Activated CD4-positive, alpha-beta T cell treated with anti-CD3 and anti-CD28 coated beads, Interleukin-2, amount 10 ng/mL, durations not matched to agents 24 days and 14 days (primary cell): ENCODE measurements around the gene RMDN3. TPM values are rescaled to one million over a fixed set of nuclear protein-coding genes. Genes with fewer than 3 reads are reported as not detected.

ENCODE experiments used
- DNase-seq: peaks from one replicate; pipeline ENCODE4 v3.0.0; 2022
- H3K27ac Mint-ChIP-seq: one replicate; pipeline ENCODE4 v1.8.0; 2022; ENCODE audit warnings: mild to moderate bottlenecking, mixed read lengths
- H3K27me3 Mint-ChIP-seq: one replicate; pipeline ENCODE4 v1.8.0; 2022; ENCODE audit warnings: mixed read lengths
- H3K36me3 Mint-ChIP-seq: one replicate; pipeline ENCODE4 v1.8.0; 2022; ENCODE audit warnings: low read depth, mild to moderate bottlenecking, mixed read lengths
- H3K4me1 Mint-ChIP-seq: one replicate; pipeline ENCODE4 v1.8.0; 2021; ENCODE audit warnings: mixed read lengths
- H3K4me3 Mint-ChIP-seq: one replicate; pipeline ENCODE4 v1.8.0; 2022; ENCODE audit warnings: mild to moderate bottlenecking, moderate library complexity, mixed read lengths
- H3K9me3 Mint-ChIP-seq: one replicate; pipeline ENCODE4 v1.8.0; 2021; ENCODE audit warnings: mixed read lengths
- intact Hi-C: fragments of 100-400 bp; cut with micrococcal nuclease; formaldehyde crosslinking; loops from one replicate; pipeline ENCODE4 v1.15.1; 2023
- total RNA-seq: library from RNA; stranded (reverse); gene quantifications from 2 replicates; pipeline ENCODE4 v1.2.3, GENCODE V29; 2022

The RMDN3 gene
- total RNA-seq, 1 donor from 2014 or later = 36.1 TPM

DNA sequence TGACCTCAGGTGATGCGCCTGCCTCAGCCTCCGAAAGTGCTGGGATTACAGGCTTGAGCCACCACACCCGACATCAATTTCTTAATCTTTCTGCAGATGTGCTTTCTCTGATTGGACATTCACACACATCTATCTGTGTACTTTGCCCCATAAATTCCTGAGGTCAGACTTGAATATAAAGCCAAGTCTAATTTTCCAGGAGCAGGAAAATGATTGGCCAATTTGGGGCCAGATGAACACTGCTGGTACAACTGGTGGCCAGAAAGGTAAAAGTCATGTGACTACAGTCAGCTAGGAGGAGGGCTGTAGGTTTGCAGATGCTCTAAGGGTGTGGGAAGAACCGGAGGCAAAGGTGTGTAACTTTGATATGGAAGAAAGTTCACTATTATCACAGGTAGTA is 63.3 kb downstream of the RMDN3 start:
- H3K27ac Mint-ChIP-seq = no peak overlapping the region
- peaks cover 22% of the 10 kb centered on the region for H3K36me3 Mint-ChIP-seq
- intact Hi-C loops = loop anchor here (5.0 kb wide), 1 partner anchor 91 kb away; no protein-coding TSS in a partner anchor
- DNase-seq = no peak
- H3K27me3 Mint-ChIP-seq = no peaks in the 10 kb centered on the region
- no peak overlapping the region for H3K4me3 Mint-ChIP-seq
- H3K4me1 Mint-ChIP-seq = peaks cover 15% of the 10 kb centered on the region
- no peaks in the 10 kb centered on the region for H3K9me3 Mint-ChIP-seq

DNA sequence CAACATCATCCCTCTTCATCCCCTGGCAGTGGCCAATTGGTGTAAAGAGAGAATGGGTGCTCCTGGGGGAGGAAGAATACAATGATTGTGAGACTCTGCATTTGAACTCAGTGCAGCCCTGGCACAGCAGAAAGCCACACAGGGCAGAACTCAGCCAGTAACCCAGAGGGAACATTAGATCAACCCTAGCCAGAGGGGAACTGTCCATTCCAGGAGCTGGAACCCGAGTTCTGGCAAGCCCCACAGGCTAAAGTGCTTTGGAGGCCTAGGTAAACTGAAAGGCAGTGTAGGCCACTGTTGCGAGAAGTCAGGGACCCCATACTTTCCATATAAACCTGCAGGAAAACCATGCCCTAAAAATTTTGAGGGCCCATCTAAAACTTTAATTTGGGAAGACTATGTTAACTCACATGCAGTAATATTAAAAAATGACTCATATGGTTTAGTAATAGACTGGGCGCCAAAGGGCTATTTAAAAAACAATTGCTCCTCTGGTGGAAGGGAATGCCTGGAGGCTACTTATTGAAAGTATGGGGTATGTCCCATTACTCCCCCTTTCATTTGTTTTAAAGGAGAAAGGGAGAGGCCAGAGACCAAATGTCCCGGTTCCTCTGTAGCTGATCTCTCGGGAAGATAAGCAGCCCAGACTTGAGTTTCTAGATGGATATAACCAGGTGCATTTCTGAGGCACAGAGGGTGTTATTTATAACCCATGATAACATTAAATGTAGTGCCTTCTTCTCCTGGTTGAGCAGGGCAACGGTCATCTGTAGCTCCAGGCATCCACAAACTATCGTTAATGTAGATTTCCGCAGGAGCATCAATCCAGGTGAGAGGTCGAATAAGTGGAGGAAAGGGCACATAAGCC is 65.9 kb downstream of the RMDN3 start:
- no peak for DNase-seq
- Mint-ChIP-seq H3K27me3 (no peaks in the 10 kb centered on the region), H3K36me3 (peaks cover 10% of the 10 kb centered on the region), H3K9me3 (no peaks in the 10 kb centered on the region), H3K4me1 (peaks cover 5% of the 10 kb centered on the region), H3K4me3 (no peak overlapping the region), H3K27ac (no peak overlapping the region)
- intact Hi-C loops = no loop called here

Other genes with a start within 250 kb of the RMDN3 start
- 29.9 and 33.5 TPM in 2 replicates for gene CCDC32, start 190.2 kb downstream of the RMDN3 start, total RNA-seq
- gene RPUSD2, start 186.0 kb downstream of the RMDN3 start, total RNA-seq = 19.3 and 20.5 TPM in 2 replicates
- gene KNL1, start 161.0 kb downstream of the RMDN3 start, total RNA-seq = 25.3 and 25.6 TPM in 2 replicates
- 67.5 and 70.3 TPM in 2 replicates for gene RAD51, start 60.1 kb downstream of the RMDN3 start, total RNA-seq
- 34.7 and 37.2 TPM in 2 replicates for gene GCHFR, start 8.8 kb upstream of the RMDN3 start, total RNA-seq
- 0.43 and 0.51 TPM in 2 replicates for gene C15orf62, start 14.7 kb upstream of the RMDN3 start, total RNA-seq
- gene ZFYVE19, start 51.8 kb upstream of the RMDN3 start, total RNA-seq = 35.6 and 37.6 TPM in 2 replicates
- gene DNAJC17, start 52.2 kb upstream of the RMDN3 start, total RNA-seq = 53.8 and 54.3 TPM in 2 replicates
- not detected in 2 replicates for gene PPP1R14D, start 73.5 kb upstream of the RMDN3 start, total RNA-seq
- 11.3 and 12.9 TPM in 2 replicates for gene SPINT1, start 88.8 kb upstream of the RMDN3 start, total RNA-seq
- gene RHOV, start 119.0 kb upstream of the RMDN3 start, total RNA-seq = 1.0 and 1.5 TPM in 2 replicates
- gene VPS18, start 139.2 kb upstream of the RMDN3 start, total RNA-seq = 11.2 and 11.3 TPM in 2 replicates
- 0.33 TPM in 1 of 2 replicates, not detected in the other for gene DLL4, start 174.1 kb upstream of the RMDN3 start, total RNA-seq
- gene CHAC1, start 198.2 kb upstream of the RMDN3 start, total RNA-seq = 8.4 and 9.8 TPM in 2 replicates